ENCODE results near the gene DKK2.

The DKK2 gene

GRCh38 chr4:107035819-107036583, at the start of gene DKK2:
Gene DKK2 (minus strand): TSS chr4:107036313. CDS start chr4:107035591, 722 bp downstream.
- DNase-seq (ENCODE audit: low read depth in 2 of 2) = no peak

GRCh38 chr4:107077192-107077591, 41.1 kb upstream of the DKK2 start:
- no peak for DNase-seq (ENCODE audit: low read depth in 2 of 2)

GRCh38 chr4:107072836-107073736, 37.0 kb upstream of the DKK2 start:
- DNase-seq (ENCODE audit: low read depth in 2 of 2) = no peak

GRCh38 chr4:107071108-107071507, 35.0 kb upstream of the DKK2 start:
- no peak for DNase-seq (ENCODE audit: low read depth in 2 of 2)

- no peak for DNase-seq (ENCODE audit: low read depth in 2 of 2)
Measured at GRCh38 chr4:107069049-107069448, 32.9 kb upstream of the DKK2 start.

GRCh38 chr4:107068116-107068515, 32.0 kb upstream of the DKK2 start:
- DNase-seq (ENCODE audit: low read depth in 2 of 2) = no peak

- DNase-seq (ENCODE audit: low read depth in 2 of 2) = no peak
Measured at GRCh38 chr4:107066621-107067020, 30.5 kb upstream of the DKK2 start.

GRCh38 chr4:107065201-107065600, 29.1 kb upstream of the DKK2 start:
- DNase-seq (ENCODE audit: low read depth in 2 of 2) = no peak

GRCh38 chr4:107060388-107060787, 24.3 kb upstream of the DKK2 start:
- DNase-seq (ENCODE audit: low read depth in 2 of 2) = no peak

GRCh38 chr4:107058828-107059227, 22.7 kb upstream of the DKK2 start:
- DNase-seq (ENCODE audit: low read depth in 2 of 2) = no peak

GRCh38 chr4:107050525-107051135, 14.5 kb upstream of the DKK2 start:
- no peak for DNase-seq (ENCODE audit: low read depth in 2 of 2)

- DNase-seq (ENCODE audit: low read depth in 2 of 2) = no peak
Measured at GRCh38 chr4:107046261-107046660, 10.1 kb upstream of the DKK2 start.

- DNase-seq (ENCODE audit: low read depth in 2 of 2) = no peak
Measured at GRCh38 chr4:107044170-107044569, 8.1 kb upstream of the DKK2 start.

- DNase-seq (ENCODE audit: low read depth in 2 of 2) = no peak
Measured at GRCh38 chr4:107037199-107037584, 1.1 kb upstream of the DKK2 start.

- no peak for DNase-seq (ENCODE audit: low read depth in 2 of 2)
Measured at GRCh38 chr4:107036584-107037198, 578 bp upstream of the DKK2 start.

GRCh38 chr4:107034996-107035818, 906 bp downstream of the DKK2 start:
- no peak for DNase-seq (ENCODE audit: low read depth in 2 of 2)

GRCh38 chr4:107034091-107034995, 1.8 kb downstream of the DKK2 start:
- no peak for DNase-seq (ENCODE audit: low read depth in 2 of 2)

GRCh38 chr4:107027379-107027778, 8.7 kb downstream of the DKK2 start:
- DNase-seq (ENCODE audit: low read depth in 2 of 2) = no peak

GRCh38 chr4:107018344-107018735, 17.8 kb downstream of the DKK2 start:
- DNase-seq (ENCODE audit: low read depth in 2 of 2) = no peak
